ENCODE data around the gene IFNA6. TPM values are rescaled to one million over a fixed set of nuclear protein-coding genes. Genes with fewer than 3 reads are reported as not detected.
A peak's percentile ranks its signal among the peaks of the same experiment; 100 is the strongest.

The IFNA6 gene
- total and polyA plus RNA-seq, 10 of the 15 experiments (the other 5 are each of a cell fraction or from before 2014, with no cell fraction given), result 0.04 TPM; not detected in 9

DNA sequence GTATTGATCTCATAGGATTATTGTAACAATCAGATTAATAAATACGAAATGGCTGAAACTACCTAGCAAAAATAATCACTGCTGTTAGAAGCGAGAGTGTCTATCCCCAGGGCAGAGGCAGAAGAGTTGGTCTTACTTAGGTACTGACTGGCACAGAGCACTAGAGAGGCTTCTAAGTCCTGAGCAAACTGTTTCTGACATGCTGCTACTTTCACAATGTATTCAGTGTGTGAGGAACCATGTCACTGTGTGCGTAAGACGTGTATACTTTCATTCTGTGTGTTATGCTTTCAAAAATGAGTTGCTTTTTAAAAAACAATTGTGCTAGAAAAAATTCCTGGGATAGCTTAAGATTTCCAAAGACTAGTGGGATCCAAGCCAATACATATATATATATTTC is 10.0 kb downstream of the IFNA6 start:
- Histone ChIP-seq H3K27ac (ENCODE audit: control insufficient read depth, insufficient read depth) (no peak overlapping the region), H3K27me3 (replicated peaks in 1 of 2; ENCODE audit: control insufficient read depth in 2 of 2, insufficient read depth in 2 of 2, low read length in 1 of 2) (no peaks in the 10 kb centered on the region), H3K9me3 (replicated peaks; ENCODE audit: control insufficient read depth, insufficient read depth, low read length) (peaks cover 1% of the 10 kb centered on the region; the same call in 1 of the 3 replicates), H3K4me1 (ENCODE audit: control insufficient read depth, insufficient read depth, low read length) (no peaks in the 10 kb centered on the region), H3K4me3 (no peak overlapping the region), H3K79me2 (ENCODE audit: control insufficient read depth, insufficient read depth, low read length) (no peaks in the 10 kb centered on the region), H3K4me2 (ENCODE audit: control insufficient read depth, insufficient read depth) (no peak overlapping the region), H2AFZ (ENCODE audit: control insufficient read depth, low read depth, low read length) (no peak overlapping the region; the same call in 1 of the 2 replicates), H3K36me3 (ENCODE audit: control insufficient read depth in 2 of 2, insufficient read depth in 2 of 2, low read length in 1 of 2) (no peaks in the 10 kb centered on the region), H3K9ac (ENCODE audit: control insufficient read depth, insufficient read depth, low read length) (no peak overlapping the region), H4K20me1 (ENCODE audit: control insufficient read depth, insufficient read depth) (no peaks in the 10 kb centered on the region)
- FAIRE-seq (no peak), DNase-seq (ENCODE audit: low read depth, low spot score) (no peak), ATAC-seq (peak; percentile 63)
- WGBS (ENCODE audit: insufficient coverage, insufficient replicate concordance, low lambda C conversion rate, missing lambda C conversion rate), result 38% methylated on average over 4 of the region's 4 CpGs
- TF ChIP-seq PAX5 (IDR thresholded peaks at IDR 0.05; ENCODE audit: borderline replicate concordance, low read depth, low read length) (no peak), GABPA (IDR thresholded peaks at IDR 0.05; ENCODE audit: low read depth) (no peak), POLR2A (IDR thresholded peaks at IDR 0.05; ENCODE audit: low read depth, low read length) (no peak), SREBF1 (IDR thresholded peaks at IDR 0.05; ENCODE audit: low read length) (no peak), SMAD1 (IDR thresholded peaks at IDR 0.05; ENCODE audit: low read depth, partially characterized antibody) (no peak), TAF1 (IDR thresholded peaks at IDR 0.05; ENCODE audit: borderline replicate concordance, low read depth, low read length) (no peak), ETV6 (conservative IDR thresholded peaks at IDR 0.05 in 1 of 2, IDR thresholded peaks at IDR 0.05 in 1 of 2; ENCODE audit: borderline replicate concordance in 1 of 2, low read depth in 1 of 2) (no peak), BHLHE40 (IDR thresholded peaks at IDR 0.05; ENCODE audit: borderline replicate concordance in 1 of 2, low read depth in 2 of 2, low read length in 1 of 2) (no peak), EP300 (IDR thresholded peaks at IDR 0.05; ENCODE audit: borderline replicate concordance in 1 of 2, control insufficient read depth in 1 of 2, low read depth in 2 of 2, low read length in 2 of 2) (no peak), ZNF24 (IDR thresholded peaks at IDR 0.05) (no peak), PAX8 (IDR thresholded peaks at IDR 0.05) (no peak), RCOR1 (conservative IDR thresholded peaks at IDR 0.05; ENCODE audit: low read depth, low read length) (no peak), BACH1 (IDR thresholded peaks at IDR 0.05; ENCODE audit: borderline replicate concordance) (no peak), NBN (IDR thresholded peaks at IDR 0.05) (no peak), SUPT20H (IDR thresholded peaks at IDR 0.05; ENCODE audit: borderline replicate concordance, control insufficient read depth, low read depth, low read length) (no peak), RAD51 (IDR thresholded peaks at IDR 0.05) (no peak)
- TF ChIP-seq, protein P1, sequence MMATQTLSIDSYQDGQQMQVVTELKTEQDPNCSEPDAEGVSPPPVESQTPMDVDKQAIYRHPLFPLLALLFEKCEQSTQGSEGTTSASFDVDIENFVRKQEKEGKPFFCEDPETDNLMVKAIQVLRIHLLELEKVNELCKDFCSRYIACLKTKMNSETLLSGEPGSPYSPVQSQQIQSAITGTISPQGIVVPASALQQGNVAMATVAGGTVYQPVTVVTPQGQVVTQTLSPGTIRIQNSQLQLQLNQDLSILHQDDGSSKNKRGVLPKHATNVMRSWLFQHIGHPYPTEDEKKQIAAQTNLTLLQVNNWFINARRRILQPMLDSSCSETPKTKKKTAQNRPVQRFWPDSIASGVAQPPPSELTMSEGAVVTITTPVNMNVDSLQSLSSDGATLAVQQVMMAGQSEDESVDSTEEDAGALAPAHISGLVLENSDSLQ (IDR thresholded peaks at IDR 0.05), result no peak
- TF ChIP-seq, protein P2, sequence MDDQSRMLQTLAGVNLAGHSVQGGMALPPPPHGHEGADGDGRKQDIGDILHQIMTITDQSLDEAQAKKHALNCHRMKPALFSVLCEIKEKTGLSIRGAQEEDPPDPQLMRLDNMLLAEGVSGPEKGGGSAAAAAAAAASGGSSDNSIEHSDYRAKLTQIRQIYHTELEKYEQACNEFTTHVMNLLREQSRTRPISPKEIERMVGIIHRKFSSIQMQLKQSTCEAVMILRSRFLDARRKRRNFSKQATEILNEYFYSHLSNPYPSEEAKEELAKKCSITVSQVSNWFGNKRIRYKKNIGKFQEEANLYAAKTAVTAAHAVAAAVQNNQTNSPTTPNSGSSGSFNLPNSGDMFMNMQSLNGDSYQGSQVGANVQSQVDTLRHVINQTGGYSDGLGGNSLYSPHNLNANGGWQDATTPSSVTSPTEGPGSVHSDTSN (IDR thresholded peaks at IDR 0.05; ENCODE audit: insufficient replicate concordance, low read depth, low read length), result no peak
- ChIA-PET SMC1A (ENCODE audit: uncharacterized antibody, unreplicated experiment) (interaction anchor here (0.9 to 2.5 kb wide), 4 partner anchors 14 to 54 kb away, joined by 3 to 11 read pairs (median 3); no protein-coding TSS in a partner anchor), POLR2A (no interaction called here), RAD21 (ENCODE audit: unreplicated experiment) (interaction anchor here (1.0 kb wide), 1 partner anchor 59 kb away, joined by 3 read pairs; no protein-coding TSS in a partner anchor), CTCF (interaction anchor here (0.6 to 3.3 kb wide), 5 partner anchors 11 to 538 kb away, joined by 3 to 22 read pairs (median 5); no protein-coding TSS in a partner anchor)
- no TSS peak for BruUV-seq (replicated peaks)
- intact Hi-C loops (cut with micrococcal nuclease; ENCODE audit: unreplicated experiment) (no loop called here), in situ Hi-C loops (cut with MboI) (no loop called here)
